Tibial artery (tissue), 4 donors: ENCODE data around the gene GPHA2.

Experiments used
- DNase-seq, 2 donors: peaks; one replicate each; pipeline ENCODE4 v3.0.0-alpha.2; 2019
- H3K27ac ChIP-seq, 2 donors: fragments of 200-600 bp; sonication (generic) in 1 of 2; 1 replicate in 1 of 2; 2 replicates in 1 of 2; pipeline ENCODE4 v1.5.1; 2018 to 2019; ENCODE audit warnings: mild to moderate bottlenecking in 1 of 2
- H3K27me3 ChIP-seq, 2 donors: fragments of 200-600 bp; sonication (generic) in 1 of 2; one replicate each; pipeline versions ENCODE4 v1.5.1 to v1.6.0; 2016 to 2019
- H3K36me3 ChIP-seq, 3 donors: fragments of 200-600 bp; sonication (generic) in 2 of 3; one replicate each; pipeline ENCODE4 v1.5.1; 2016 to 2019; ENCODE audit warnings: mild to moderate bottlenecking in 2 of 3
- H3K4me1 ChIP-seq, 4 donors: fragments of 200-600 bp; sonication (generic) in 2 of 4; 1 replicate in 3 of 4; 2 replicates in 1 of 4; pipeline ENCODE4 v1.5.1; 2016 to 2019
- H3K4me3 ChIP-seq, 2 donors: fragments of 200-600 bp; sonication (generic) in 1 of 2; 1 replicate in 1 of 2; 2 replicates in 1 of 2; pipeline ENCODE4 v1.5.1; 2018 to 2019; ENCODE audit warnings: mild to moderate bottlenecking in 2 of 2
- H3K9me3 ChIP-seq, 3 donors: fragments of 200-600 bp; sonication (generic) in 1 of 3; one replicate each; pipeline ENCODE4 v1.5.1; 2016 to 2019
- CTCF ChIP-seq, 2 experiments: fragments of 200-600 bp in 1 of 2; fragments of 450-650 bp in 1 of 2; IDR thresholded peaks; one replicate each; pipeline ENCODE4 v1.5.1; 2017 to 2019; ENCODE audit warnings: antibody characterized with exemption in 2 of 2, mild to moderate bottlenecking in 1 of 2, moderate library complexity in 1 of 2
- intact Hi-C: fragments of 100-400 bp; cut with DNase I; formaldehyde crosslinking; loops from one replicate; pipeline ENCODE4 v1.15.0; 2023; ENCODE audit warnings: low total_unique reads

Gene GPHA2

DNA sequence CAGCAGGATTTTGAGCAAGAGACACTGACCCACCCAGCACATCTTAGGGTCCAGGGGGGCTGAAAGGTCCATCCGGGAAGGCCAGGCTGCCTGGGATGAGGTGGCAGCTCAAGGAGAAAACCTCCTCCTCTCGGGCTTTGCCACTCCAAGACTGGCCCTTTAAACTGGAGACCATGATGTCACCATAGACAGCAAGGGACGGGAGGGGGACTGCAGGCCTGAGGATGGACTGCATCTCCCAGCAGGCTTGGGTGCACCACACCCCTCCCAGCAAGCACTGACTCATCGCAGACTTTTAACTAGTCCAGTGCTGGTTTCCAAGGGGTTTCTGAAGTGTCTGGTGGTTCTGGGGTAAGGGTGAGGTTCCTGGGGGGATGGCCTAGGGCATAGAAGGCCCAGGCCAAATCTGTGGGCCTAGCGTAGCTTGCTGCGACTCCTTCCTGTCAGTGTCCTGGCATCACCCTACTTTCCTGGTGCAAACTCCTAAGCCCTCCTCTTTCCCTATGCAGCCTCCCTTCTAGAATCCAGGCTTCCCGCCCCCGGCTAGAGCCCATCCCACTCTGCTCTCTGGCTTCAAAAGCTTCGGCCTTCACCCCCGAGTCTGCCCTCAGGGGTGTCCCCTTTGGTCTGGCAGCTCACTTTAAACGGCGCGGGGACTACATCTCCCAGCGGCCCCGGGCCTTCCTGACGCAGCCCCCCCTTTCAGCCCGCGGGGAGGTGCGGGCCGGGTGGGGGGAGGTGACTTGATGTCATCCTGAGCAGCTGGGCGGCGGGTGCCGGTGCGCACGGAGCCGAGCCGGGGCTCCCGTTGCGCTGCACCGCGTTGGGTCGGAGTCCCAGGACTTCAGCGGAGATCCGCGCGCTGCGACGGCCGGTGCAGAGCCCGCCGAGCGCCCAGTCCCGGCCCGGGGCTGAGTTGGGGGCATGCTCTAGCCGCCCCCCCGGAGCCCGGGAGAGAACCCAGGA lies 11.5 kb downstream of the GPHA2 start, which contains the start of gene PPP2R5B:
PPP2R5B (plus strand) TSS at position 746 of the 966 bp plus-strand sequence. CDS start 1,046 bp downstream, outside the sequence.
- no peak for TF ChIP-seq CTCF (IDR thresholded peaks at IDR 0.05)
- intact Hi-C loops = loop anchor here (10.0 kb wide), 1 partner anchor 191 kb away; the partner anchor contains the start of genes TM7SF2 and ZNHIT2
- peaks cover 3 to 25% (median 24%) of the 10 kb centered on the region in 3 donors for H3K36me3 ChIP-seq

DNA sequence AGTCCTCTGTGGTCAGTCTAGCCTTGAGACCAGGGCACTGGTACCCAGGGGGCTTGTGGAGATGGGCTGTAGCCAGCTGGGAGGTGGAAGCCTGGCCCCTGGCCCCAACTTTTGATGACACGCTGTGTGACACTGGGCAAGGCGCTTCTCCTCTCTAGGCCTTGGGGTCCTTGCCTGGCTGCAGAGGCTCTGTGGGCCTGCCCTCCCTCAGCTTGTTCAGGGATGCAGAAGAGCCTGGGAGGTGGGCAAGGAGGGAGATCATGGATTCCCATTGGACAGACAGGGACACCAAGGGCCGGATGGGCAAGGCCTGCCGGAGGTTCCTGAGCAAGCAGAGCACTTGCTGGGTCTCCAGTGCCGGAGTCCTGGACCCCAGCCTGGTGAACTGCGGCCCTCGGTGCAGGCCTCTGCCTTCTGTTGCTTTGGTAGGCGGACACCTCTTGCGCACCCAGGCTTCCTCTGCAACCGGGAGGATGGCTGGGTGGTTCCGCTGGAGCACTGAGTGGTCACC lies 12.5 kb downstream of the GPHA2 start:
- Histone ChIP-seq H3K4me3 (peak overlapping the region in 1 of 2 donors; percentile 97), H3K9me3 (no peaks in the 10 kb centered on the region), H3K4me1 (peaks cover 0 to 31% (median 24%) of the 10 kb centered on the region in 4 donors), H3K27ac (peak overlapping the region; percentile 93), H3K36me3 (peaks cover 0 to 18% (median 15%) of the 10 kb centered on the region in 3 donors), H3K27me3 (no peaks in the 10 kb centered on the region)
- intact Hi-C loops = loop anchor here (10.0 kb wide), 1 partner anchor 192 kb away; the partner anchor contains the start of genes TM7SF2 and ZNHIT2
- no peak for TF ChIP-seq CTCF (IDR thresholded peaks at IDR 0.05)
- no peak for DNase-seq

More for the DNA sequence above, 11.5 kb downstream of the GPHA2 start, which contains the start of gene PPP2R5B:
- H3K9me3 ChIP-seq = no peaks in the 10 kb centered on the region
- peak; percentile 96 to 97 for DNase-seq
- H3K27ac ChIP-seq = peak within 1 kb of the TSS; percentile 93
- peak within 1 kb of the TSS; percentile 84 to 97 for H3K4me3 ChIP-seq
- H3K4me1 ChIP-seq = peaks cover 0 to 24% (median 21%) of the 10 kb centered on the region in 4 donors
- H3K27me3 ChIP-seq = no peaks in the 10 kb centered on the region

- H3K4me1 ChIP-seq = peaks cover 0 to 36% (median 27%) of the 10 kb centered on the region in 4 donors
- DNase-seq = no peak
- H3K9me3 ChIP-seq = no peaks in the 10 kb centered on the region
- TF ChIP-seq CTCF (IDR thresholded peaks at IDR 0.05) = no peak
- intact Hi-C loops = loop anchor here (10.0 kb wide), 1 partner anchor 193 kb away; the partner anchor contains the start of genes TM7SF2 and ZNHIT2
- H3K36me3 ChIP-seq = peaks cover 0 to 1% (median 0%) of the 10 kb centered on the region in 3 donors
- H3K27me3 ChIP-seq = no peaks in the 10 kb centered on the region
- no peak overlapping the region for H3K27ac ChIP-seq
- no peak overlapping the region for H3K4me3 ChIP-seq
These were observed 14.3 kb downstream of the GPHA2 start for GRCh38 chr11:64921384-64921783.

DNA sequence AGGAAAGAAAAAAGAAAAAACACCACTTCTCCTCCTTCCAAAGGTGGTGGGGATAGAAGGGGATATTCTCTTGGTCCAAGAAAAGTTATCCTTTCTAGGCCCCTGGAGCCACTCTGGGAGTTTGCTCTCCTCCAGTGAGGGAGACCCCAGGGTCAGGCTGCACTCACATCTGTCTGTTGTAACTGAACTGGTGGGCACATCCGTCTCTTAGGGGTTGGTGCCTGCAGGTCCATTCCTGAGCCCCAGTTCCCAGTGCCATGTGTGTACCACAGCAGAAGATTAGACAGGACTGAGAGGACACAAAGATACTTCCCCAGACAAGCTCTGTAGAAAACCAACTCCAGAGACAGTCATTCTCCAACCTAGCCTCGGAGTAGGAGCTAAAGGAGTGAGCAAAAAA lies 15.6 kb downstream of the GPHA2 start:
- no peaks in the 10 kb centered on the region for H3K9me3 ChIP-seq
- peaks cover 0 to 36% (median 26%) of the 10 kb centered on the region in 4 donors for H3K4me1 ChIP-seq
- no peak for TF ChIP-seq CTCF (IDR thresholded peaks at IDR 0.05)
- DNase-seq = no peak
- no peaks in the 10 kb centered on the region for H3K27me3 ChIP-seq
- H3K36me3 ChIP-seq = no peaks in the 10 kb centered on the region
- H3K27ac ChIP-seq = no peak overlapping the region
- intact Hi-C loops = loop anchor here (10.0 kb wide), 1 partner anchor 195 kb away; the partner anchor contains the start of genes TM7SF2 and ZNHIT2
- no peak overlapping the region for H3K4me3 ChIP-seq

- Histone ChIP-seq H3K36me3 (peaks cover 0 to under 1% (median 0%) of the 10 kb centered on the region in 3 donors), H3K9me3 (no peaks in the 10 kb centered on the region), H3K4me3 (no peak overlapping the region), H3K4me1 (peaks cover 0 to 36% (median 25%) of the 10 kb centered on the region in 4 donors), H3K27ac (no peak overlapping the region), H3K27me3 (no peaks in the 10 kb centered on the region)
- no peak for TF ChIP-seq CTCF (IDR thresholded peaks at IDR 0.05)
- no peak for DNase-seq
- intact Hi-C loops = loop anchor here (10.0 kb wide), 1 partner anchor 195 kb away; the partner anchor contains the start of genes TM7SF2 and ZNHIT2
These were observed 16.1 kb downstream of the GPHA2 start for GRCh38 chr11:64919627-64920026.
